Measurements from ENCODE around the gene LRRC36. TPM values are rescaled to one million over a fixed set of nuclear protein-coding genes. Genes with fewer than 3 reads are reported as not detected.

The LRRC36 gene
- total and polyA plus RNA-seq, 2 of the 8 experiments (the other 6 are each of a cell fraction or from before 2014, with no cell fraction given) = 0.15 TPM; not detected in 1

- Histone ChIP-seq H3K4me1 (replicated peaks in 1 of 4; ENCODE audit: control insufficient read depth in 3 of 4, insufficient read depth in 4 of 4, low read length in 3 of 4) (no peaks in the 10 kb centered on the region; a peak in 1 of 7 replicates), H2AK5ac (ENCODE audit: low read depth, low read length) (no peak overlapping the region), H3K27me3 (replicated peaks in 1 of 4; ENCODE audit: control insufficient read depth in 3 of 4, extremely low read depth in 1 of 4, insufficient read depth in 3 of 4, low read length in 3 of 4) (peaks cover 0 to 5% (median under 1%) of the 10 kb centered on the region in 4 experiments; a peak in 4 of 7 replicates), H4K5ac (ENCODE audit: insufficient read length, low read depth, low read length) (no peak overlapping the region), H2BK15ac (ENCODE audit: low read length) (no peak overlapping the region), H2AFZ (ENCODE audit: low read length) (no peak overlapping the region), H3K79me1 (ENCODE audit: low read depth, low read length) (no peaks in the 10 kb centered on the region), H3K14ac (ENCODE audit: insufficient read length) (no peak overlapping the region), H3K56ac (replicated peaks; ENCODE audit: insufficient read length, low read depth, low read length) (no peak overlapping the region), H3K23me2 (ENCODE audit: low read depth, low read length) (no peaks in the 10 kb centered on the region), H3K36me3 (ENCODE audit: control insufficient read depth in 2 of 4, insufficient read depth in 4 of 4, low read length in 3 of 4) (no peaks in the 10 kb centered on the region), H3K4me3 (ENCODE audit: extremely low read depth in 1 of 4, insufficient read depth in 2 of 4, low read depth in 3 of 4, low read length in 4 of 4) (no peak overlapping the region), H3K9ac (replicated peaks in 1 of 4; ENCODE audit: extremely low read depth in 1 of 4, low read depth in 3 of 4, low read length in 3 of 4) (no peak overlapping the region), H3K4me2 (ENCODE audit: insufficient read depth in 1 of 2, low read depth in 2 of 2, low read length in 2 of 2) (no peak overlapping the region), H3K79me2 (ENCODE audit: control insufficient read depth in 1 of 2, insufficient read depth in 2 of 2, low read length in 2 of 2) (no peaks in the 10 kb centered on the region), H4K8ac (ENCODE audit: extremely low read depth, insufficient read depth, low read length) (no peak overlapping the region), H3K27ac (ENCODE audit: low read depth, low read length) (no peak overlapping the region), H3K4ac (replicated peaks; ENCODE audit: insufficient read length, low read depth, low read length) (no peak overlapping the region), H3K23ac (ENCODE audit: insufficient read length) (no peak overlapping the region), H2BK12ac (ENCODE audit: low read depth, low read length) (no peak overlapping the region), H4K20me1 (replicated peaks in 1 of 2; ENCODE audit: control insufficient read depth in 1 of 2, insufficient read depth in 2 of 2, low read length in 2 of 2) (no peaks in the 10 kb centered on the region), H3K18ac (ENCODE audit: extremely low read depth, low read length) (no peak overlapping the region), H3K9me3 (ENCODE audit: insufficient read depth in 2 of 2, low read depth in 1 of 2, low read length in 1 of 2) (no peaks in the 10 kb centered on the region), H2BK5ac (ENCODE audit: low read depth, low read length) (no peak overlapping the region), H4K91ac (replicated peaks; ENCODE audit: insufficient read length, low read length) (no peak overlapping the region), H2BK20ac (ENCODE audit: low read length) (no peak overlapping the region), H2BK120ac (replicated peaks; ENCODE audit: low read depth, low read length) (no peak overlapping the region)
- ChIA-PET POLR2A (ENCODE audit: partially characterized antibody) (interaction anchor here (0.6 to 1.7 kb wide), 3 partner anchors 14 to 564 kb away, joined by 3 to 4 read pairs (median 3); no protein-coding TSS in a partner anchor), CTCF (ENCODE audit: partially characterized antibody) (interaction anchor here (0.6 to 11.3 kb wide), 6 partner anchors 10 to 49 kb away, joined by 3 to 93 read pairs (median 4); no protein-coding TSS in a partner anchor)
- TF ChIP-seq CHD2 (IDR thresholded peaks at IDR 0.05; ENCODE audit: low read length) (no peak), KDM4A (IDR thresholded peaks at IDR 0.05; ENCODE audit: low read depth, low read length, severe bottlenecking) (no peak)
- 95% methylated on average over 15 of the region's 15 CpGs; no CpG with 5 or more reads in 1 of the 2 experiments for WGBS, 2 experiments (ENCODE audit: extremely low coverage in 1 of 2, insufficient coverage in 1 of 2, insufficient read length in 1 of 2, insufficient replicate concordance in 2 of 2, low coverage in 1 of 2, low lambda C conversion rate in 2 of 2, missing lambda C conversion rate in 1 of 2)
- no peak for DNase-seq (ENCODE audit: low read depth in 1 of 2, low spot score in 2 of 2)
- FAIRE-seq = no peak
Observed at GRCh38 chr16:67299269-67299668, 27.3 kb upstream of the LRRC36 start.
